GM12874 (cell line): ENCODE data around the gene SH2D4B.

ENCODE experiments used
- TF ChIP-seq, protein P1 (sequence below): IDR thresholded peaks from 2 replicates; pipeline ENCODE4 v1.5.1; 2011; ENCODE audit warnings: low read depth, mild to moderate bottlenecking, control low read depth, low read length, moderate library complexity; ENCODE audit not compliant: insufficient read depth

SH2D4B gene

DNA sequence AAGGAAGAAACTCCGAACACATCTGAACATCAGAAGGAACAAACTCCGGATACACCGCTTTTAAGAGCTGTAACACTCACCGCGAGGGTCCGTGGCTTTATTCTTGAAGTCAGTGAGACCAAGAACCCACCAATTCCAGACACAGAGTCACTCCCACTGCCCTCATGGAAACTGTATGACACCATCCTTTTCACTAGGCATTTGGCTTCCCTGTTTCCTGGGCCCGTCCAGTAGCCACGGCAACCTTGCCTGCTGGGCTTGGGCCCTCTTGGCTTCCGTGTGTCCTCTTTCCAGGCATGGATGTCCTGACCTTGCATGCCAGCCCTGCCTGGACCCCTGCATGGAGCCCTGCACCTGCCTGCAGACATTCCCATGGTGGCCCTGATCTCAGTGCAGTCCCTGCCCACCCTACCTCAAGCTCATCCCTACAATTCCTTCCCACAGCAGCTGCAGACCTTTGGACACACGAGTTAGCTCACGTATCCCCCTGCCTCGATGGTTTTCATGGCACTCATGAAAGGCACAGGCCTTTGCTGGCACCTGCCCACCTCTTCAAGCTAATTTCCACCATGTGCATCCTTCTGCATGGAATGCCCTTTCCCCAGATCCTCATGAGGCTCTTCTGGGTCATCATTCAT lies 6.7 kb downstream of the SH2D4B start:
- TF ChIP-seq, protein P1, sequence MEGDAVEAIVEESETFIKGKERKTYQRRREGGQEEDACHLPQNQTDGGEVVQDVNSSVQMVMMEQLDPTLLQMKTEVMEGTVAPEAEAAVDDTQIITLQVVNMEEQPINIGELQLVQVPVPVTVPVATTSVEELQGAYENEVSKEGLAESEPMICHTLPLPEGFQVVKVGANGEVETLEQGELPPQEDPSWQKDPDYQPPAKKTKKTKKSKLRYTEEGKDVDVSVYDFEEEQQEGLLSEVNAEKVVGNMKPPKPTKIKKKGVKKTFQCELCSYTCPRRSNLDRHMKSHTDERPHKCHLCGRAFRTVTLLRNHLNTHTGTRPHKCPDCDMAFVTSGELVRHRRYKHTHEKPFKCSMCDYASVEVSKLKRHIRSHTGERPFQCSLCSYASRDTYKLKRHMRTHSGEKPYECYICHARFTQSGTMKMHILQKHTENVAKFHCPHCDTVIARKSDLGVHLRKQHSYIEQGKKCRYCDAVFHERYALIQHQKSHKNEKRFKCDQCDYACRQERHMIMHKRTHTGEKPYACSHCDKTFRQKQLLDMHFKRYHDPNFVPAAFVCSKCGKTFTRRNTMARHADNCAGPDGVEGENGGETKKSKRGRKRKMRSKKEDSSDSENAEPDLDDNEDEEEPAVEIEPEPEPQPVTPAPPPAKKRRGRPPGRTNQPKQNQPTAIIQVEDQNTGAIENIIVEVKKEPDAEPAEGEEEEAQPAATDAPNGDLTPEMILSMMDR: no peak

DNA sequence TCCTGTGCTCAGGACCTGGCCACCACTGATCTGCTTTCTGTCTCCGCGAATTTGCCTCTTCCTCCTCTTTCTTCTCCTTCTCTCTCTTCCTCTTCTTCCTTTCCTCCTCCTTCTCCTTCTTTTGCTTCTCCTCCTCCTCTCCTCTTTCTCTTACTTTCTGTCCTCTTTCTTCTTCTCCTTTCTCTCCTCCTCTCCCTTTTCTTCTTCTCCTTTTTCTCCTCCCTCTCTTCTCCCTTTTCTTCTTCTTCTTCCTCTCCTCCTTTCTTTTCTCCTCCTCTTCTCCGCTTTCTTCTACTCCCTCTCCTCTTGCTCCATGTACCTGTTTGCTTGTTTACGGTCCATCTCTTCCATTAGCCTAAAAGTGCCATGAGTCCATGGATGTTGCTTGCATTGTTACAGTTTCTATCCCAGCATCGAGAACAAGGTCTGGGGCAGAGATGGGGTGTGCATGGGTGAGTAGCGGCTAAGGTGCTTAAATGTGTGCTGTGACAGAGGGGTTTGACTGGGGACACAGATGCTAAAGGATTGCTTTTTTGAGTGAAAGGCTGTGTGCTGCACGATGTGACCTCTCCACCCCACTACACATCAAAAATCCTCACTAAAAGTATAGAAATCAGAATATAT lies 7.7 kb downstream of the SH2D4B start:
- TF ChIP-seq, protein P1: no peak

DNA sequence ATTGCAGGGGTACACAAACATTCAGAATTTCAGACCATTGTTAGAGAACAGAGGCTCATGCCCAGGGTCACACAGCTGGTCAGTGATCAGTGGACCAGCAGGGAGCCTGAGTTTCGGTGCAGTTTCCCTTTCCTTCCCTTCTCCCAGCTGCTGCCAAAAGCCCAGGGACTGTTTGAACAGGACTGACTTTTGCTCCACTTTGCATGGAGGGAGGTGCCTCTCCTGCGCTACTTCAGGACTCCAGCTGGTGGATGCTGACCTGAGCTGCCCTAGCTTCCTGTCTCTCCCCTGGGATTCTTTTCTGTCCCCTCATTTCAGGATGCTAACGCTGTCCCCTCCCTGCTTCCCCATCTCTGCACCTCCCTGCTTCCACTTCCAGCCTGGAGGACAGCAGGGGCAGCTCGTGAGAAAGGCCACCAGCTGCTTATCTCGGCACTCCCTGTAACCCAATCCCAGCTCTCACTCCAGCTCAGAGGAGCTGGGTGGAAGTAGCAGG lies 14.5 kb downstream of the SH2D4B start:
- TF ChIP-seq, protein P1: no peak

DNA sequence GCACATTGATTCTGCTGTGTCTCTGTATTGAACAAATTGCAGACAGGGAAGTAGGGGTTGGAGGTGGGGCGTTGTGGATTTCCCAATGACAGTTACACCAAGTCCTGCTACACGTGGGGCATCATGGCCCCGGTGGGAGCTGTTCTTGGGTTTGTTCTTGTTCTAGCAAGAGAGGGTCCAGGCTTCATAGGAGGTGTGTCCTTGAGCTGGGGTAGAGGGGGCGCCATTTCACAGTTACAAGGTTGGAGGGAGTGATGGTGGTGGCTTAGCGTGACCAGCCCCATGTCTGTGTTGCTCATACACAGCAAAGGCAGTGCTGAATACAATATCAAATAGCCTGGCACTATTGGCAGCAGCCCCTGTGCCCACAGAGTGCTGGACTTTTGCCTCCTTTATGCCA lies 15.7 kb downstream of the SH2D4B start:
- TF ChIP-seq, protein P1: no peak

DNA sequence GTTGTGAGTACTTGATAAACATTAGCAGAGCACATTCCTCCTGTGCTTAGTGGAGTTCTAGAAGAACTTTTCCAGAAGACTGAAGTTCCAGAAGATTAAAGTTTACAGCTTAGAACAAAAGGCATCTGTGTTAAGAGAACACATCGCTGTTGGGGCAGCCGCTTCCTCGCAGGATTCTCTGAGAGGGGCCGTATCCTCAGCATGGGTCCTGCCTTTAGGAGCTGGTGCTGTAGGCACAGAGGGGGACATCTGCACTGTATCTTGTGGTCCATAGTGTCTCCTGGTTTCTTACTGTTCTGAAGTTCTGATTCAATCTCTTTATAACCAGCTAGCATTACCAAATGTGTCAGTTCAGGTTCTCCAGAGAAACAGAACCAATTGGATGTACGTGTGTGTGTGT lies 16.3 kb downstream of the SH2D4B start:
- TF ChIP-seq, protein P1: no peak

DNA sequence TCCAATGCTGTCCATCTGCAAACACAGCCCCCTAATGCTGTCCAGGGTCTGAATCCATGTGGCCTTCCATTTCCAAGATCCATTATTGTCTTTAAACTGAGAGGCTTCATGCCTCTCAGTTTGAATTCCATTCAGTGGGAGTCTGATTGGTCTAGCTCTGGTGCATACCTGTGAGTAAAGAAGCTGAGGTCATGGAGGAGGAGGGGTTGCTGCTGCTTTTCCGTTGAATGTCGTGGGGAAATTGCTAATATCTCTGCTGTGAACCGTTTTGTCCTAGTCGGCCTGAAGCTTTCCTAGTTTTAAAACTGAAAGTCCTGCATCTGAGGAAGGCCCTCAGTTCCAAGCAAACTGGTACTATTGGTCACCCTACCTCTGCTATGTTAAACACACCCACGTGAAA lies 17.7 kb downstream of the SH2D4B start:
- TF ChIP-seq, protein P1: no peak

DNA sequence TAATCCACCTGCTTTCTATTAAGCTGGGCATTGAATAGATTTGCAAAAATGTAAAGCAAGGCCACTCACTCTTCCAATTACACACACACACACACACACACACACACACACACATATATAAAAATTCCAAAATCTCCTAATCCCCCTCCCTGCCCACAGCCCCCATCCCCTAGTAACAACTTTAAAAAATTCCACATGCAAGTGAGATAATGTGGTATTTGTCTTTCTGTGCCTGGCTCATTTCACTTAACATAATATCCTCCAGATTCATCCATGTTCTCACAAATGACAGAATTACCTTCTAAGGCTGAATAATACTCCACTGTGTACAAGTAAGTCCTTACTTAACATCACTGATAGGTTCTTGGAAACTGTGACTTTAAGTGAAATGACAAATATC lies 24.2 kb downstream of the SH2D4B start:
- TF ChIP-seq, protein P1: no peak
